Fibroblast of skin of right quadriceps (primary cell): ENCODE results near the gene PTPN2.
"Not testable (repeated sequence)": the region's sequence is repeated elsewhere in the genome, so short reads cannot be mapped to it uniquely, and the experiment has no call there.

Experiments
- DNase-seq: peaks from one replicate; pipeline ENCODE4 v3.0.0-alpha.2; 2013

Gene PTPN2

GRCh38 chr18:12890964-12891363, 6.9 kb upstream of the PTPN2 start:
- no peak for DNase-seq

DNA sequence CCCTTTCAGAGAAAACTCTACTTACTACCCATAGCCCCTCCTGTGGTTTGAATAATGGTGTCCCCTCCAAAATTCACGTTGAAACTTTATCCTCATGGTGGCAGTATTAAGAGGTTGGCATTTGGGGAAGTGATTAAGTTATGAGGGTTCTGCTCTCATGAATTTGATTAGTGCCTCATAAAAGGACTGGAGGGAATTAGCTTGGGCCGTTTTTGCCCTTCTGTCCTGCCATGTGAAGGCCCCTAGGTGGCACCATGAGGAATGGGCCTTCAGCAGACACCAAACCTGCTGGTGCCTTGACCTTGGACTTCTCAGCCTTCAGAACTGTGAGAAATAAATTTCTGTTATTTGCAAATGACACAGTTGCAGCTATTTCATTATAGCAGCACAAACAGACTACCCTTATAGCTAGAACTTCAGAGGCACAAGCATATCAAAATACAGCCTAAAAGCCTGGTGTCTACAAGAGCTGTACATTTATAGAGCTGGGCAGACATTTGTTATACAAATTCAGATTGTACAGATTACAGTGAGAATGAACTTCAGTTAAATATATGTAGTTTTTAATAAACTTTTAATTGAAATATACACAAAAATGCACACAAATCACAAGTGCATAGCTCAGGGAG, 2.6 kb upstream of the PTPN2 start:
- DNase-seq: no peak

DNA sequence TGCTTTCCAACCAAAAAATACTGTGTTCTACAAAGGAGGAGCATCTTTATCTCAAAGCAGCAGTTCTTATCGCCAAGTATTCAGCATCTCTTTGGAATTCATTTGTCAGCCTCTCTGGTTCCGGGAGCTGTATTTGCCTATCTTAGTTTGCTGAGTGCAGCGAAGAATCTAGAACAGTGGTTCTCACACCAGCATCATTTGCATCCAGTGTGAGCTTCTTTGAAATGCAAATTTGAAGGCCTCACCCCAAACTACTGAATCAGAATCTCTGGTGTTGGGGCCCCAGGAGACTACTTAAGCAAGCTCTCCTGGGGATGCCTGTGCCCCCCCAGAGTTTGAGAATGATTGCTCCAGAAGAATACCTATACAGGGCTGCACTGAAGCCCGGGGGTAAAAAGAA, 1.5 kb upstream of the PTPN2 start:
- no peak for DNase-seq

GRCh38 chr18:12884406-12885323, 628 bp upstream of the PTPN2 start:
- no peak for DNase-seq

DNA sequence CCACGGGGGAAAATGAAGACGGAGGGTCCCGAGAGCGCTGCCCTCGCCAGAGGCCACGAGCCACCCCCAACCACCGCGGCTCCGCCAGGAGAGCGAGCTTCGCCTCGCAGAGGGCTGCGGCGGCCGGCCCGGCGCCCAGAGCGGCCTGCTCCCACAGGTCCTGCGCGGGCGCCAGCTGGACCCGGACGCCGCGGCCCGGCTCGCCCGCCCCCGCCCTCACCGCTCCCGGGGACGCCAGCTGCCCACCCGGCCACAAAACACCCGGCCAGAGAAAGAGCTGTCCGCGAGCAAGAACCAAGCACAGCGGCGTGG, 709 bp downstream of the PTPN2 start:
- DNase-seq: no peak

DNA sequence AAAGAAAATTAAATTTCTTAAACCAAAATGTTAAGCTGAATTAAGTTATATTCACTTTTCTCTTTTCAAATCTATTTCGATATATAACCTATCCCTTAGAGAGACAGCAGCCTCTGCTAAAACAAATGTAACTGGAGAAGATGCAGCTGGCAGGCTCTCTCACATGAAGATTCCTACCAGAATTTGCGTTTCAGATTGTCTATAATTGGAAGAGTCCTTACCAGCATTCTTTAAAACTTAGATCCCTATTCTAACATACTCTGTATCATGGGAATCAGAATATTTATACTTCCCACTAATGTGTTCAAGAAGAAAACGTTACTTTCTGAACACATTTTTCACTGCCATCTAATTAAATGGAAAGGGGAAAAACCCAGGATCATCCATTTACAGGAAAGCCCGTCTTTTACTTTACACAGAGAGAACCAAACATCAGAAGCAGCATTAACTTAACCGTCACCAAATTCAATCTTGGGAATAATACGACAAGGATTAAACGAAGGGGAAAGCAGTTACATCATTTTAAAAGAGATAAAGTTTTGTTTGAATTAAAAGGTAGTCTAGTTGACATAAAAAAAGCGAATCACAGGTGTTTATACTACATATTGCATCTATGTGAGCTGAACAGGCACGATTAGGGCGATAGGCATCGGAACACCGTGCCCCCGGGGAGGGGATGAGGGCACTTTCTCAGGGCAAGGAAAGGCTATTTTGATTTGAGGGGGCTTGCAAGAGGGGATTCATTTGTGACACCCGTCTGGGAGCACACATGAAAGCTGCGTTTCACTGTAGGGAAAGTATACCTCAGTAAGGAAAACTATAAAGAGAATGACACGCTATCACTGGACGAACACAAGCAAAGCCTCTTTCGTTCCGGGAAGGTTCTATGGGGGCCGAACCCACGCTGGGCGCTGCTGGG, 1.3 kb downstream of the PTPN2 start:
- no peak for DNase-seq

GRCh38 chr18:12880541-12880910, 3.5 kb downstream of the PTPN2 start:
- DNase-seq: no peak

DNA sequence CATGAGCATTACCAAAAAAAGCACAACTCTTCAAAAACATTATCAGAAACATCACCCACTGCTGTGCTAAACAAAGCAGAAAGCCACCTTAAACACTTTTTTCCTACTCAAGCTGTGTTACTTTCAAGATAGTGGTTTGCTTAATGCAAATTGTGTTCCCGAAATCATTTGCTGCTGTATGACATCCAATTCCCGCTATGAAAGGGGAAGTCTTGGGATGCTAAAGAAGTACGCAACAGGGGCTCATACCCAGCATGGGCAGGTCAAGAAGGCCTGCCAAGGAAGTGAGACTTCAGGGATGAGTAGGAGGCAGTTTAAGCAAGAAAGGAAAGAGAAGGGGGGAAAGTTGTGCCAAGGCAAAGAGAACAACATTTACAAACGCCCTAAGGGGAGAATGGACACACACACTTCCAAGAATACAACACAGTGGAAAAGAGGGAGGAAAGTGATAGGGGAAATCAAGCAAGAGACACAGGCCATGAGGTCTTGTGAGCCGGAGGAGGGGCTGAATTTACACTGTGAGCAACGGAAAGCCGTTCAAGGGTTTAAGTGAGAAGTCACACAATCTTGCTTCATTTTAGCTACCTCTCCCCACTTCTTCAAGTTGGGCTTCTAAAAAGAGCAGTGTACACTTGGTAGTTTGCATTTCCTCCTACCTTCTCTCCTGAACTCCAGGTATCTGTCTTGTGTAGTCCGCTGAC, 4.0 kb downstream of the PTPN2 start:
- no peak for DNase-seq

- not testable (repeated sequence) for DNase-seq
These were observed 9.0 kb downstream of the PTPN2 start for GRCh38 chr18:12874992-12875391.

- not testable (repeated sequence) for DNase-seq
These were observed 10.0 kb downstream of the PTPN2 start for GRCh38 chr18:12873961-12874567.

DNA sequence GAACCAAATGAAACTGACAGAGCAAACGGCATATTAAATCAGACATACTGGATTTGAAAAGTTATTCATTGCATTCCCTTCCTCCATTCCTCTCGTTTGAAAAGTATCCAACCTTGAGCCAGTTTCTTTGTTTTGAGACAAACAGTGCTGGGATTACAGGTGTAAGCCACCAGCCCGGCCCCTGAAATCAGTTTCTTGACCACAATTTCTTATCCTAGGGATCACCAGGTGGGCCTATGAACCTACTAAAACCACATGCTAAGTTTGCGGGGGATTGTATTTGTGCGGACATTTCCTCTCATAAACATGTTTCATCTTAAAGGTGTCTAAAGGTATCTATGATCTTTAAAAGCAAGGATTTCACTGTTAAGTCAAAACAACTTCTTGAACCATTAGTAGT, 11.6 kb downstream of the PTPN2 start:
- DNase-seq: no peak

DNA sequence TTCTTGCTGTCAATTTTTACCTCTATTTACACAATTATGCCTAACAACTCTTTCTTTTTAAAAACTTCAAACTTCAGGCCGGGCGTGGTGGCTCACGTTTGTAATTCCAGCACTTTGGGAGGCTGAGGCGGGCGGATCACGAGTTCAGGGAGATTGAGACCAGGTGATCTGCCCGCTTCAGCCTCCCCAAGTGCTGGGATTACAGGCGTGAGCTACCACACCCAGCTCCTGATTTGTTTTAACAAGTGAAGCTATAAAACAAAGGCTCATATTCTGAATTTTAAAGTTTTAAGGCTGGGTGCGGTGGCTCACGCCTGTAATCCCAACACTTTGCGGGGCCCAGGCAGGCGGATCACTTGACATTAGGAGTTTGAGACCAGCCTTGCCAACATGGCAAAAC, 15.5 kb downstream of the PTPN2 start:
- no peak for DNase-seq

- DNase-seq: no peak
These were observed 16.5 kb downstream of the PTPN2 start for GRCh38 chr18:12867441-12868123.

- no peak for DNase-seq
These were observed 20.3 kb downstream of the PTPN2 start for GRCh38 chr18:12863687-12864216.

GRCh38 chr18:12862874-12863482, 21.1 kb downstream of the PTPN2 start:
- DNase-seq: no peak

DNA sequence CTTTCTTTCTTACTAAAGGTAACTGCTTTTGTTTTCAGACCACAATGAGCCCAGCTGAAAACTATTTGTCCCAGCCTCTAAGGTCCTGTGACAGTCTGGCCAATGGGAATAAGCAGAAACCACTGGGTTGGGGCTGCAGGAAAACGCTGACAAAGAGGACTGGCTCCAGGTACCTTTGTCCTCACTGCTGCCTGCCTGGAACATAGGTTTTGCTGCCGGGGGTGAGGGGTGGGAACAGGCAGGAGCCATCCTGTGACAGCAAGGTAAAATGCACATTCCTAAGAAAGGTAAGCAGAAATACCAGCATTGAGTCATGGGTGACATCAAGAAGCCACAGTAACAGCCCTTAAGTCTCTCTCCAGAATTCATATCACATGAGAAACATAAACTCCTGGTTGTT, 21.6 kb downstream of the PTPN2 start:
- DNase-seq: no peak

DNA sequence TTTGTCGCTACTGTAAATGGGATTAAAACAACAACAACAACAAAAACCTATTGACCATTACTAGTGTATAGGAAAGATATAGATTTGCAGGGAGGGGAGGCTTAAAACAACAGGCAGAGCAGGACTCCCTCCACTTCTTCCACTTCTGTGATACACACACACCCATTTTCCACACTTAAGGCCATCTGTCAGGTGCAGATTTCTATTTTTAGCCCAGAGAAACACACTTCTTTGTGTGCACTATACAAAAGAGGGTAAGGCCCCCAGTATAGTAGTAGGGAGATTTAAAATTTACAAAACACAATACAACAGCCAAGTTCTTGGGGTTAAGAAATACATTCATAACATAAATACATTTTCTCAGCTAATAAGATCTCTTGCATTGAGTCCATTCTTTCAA, 22.4 kb downstream of the PTPN2 start:
- no peak for DNase-seq

- no peak for DNase-seq
These were observed 23.5 kb downstream of the PTPN2 start for GRCh38 chr18:12860530-12860929.

GRCh38 chr18:12858991-12859390, 25.0 kb downstream of the PTPN2 start:
- DNase-seq: no peak

DNA sequence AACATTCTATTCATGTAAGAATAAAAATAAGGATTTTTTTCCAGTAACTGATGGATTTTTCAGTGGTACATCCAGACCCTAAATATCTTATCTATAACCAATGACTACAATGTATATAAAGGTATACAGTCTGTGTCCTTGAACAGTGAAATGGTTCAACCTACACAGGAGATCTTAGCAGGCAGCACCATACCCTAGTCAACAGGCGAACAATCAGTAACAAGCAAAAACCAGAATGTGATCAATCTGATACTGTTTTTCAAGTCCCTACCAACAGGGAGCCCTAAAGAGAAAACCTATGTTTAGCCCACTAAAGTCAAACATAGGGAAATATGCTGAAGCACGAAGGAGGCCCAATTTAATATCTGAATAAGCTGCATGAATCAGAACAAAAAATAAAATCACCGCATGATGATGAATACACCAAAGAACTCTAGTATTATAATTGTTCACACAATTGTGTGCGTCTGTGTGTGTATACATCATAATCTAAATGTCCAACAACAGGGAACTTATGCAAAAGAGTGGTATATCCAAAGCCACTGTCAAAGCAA, 26.0 kb downstream of the PTPN2 start:
- no peak for DNase-seq
